ENCODE measurements around the gene CCDC127.

- TF ChIP-seq POLR2AphosphoS5 (IDR thresholded peaks at IDR 0.05; ENCODE audit: low read depth, low read length) (no peak), POLR2A (IDR thresholded peaks at IDR 0.05; ENCODE audit: low read depth, low read length) (no peak), TAF1 (IDR thresholded peaks at IDR 0.05; ENCODE audit: low read depth, low read length) (no peak)
These were observed 54.1 kb downstream of the CCDC127 start for GRCh38 chr5:163841-164240.

Data from GM12891 (cell line).